Calu3 (cell line): ENCODE results near the gene CCT4. TPM values are rescaled to one million over a fixed set of nuclear protein-coding genes. Genes with fewer than 3 reads are reported as not detected.

ENCODE experiments used
- BruUV-seq: library from RNA; stranded (reverse); fragments of 400-500 nt; replicated peaks from 2 replicates; lab custom pipeline; 2021; lab: Mats Ljungman, UMichigan
- CTCF ChIA-PET: fragments of 300-600 bp; sonication (Branson Sonifier 250); formaldehyde crosslinking; loops from one replicate; lab custom pipeline; 2022; ENCODE audit warnings: antibody characterized with exemption; lab: Charles Lee
- DNase-seq: peaks from one replicate; pipeline ENCODE4 v3.0.0; 2022
- H3K27ac Mint-ChIP-seq: one replicate; pipeline ENCODE4 v1.8.0; 2022; ENCODE audit warnings: mixed read lengths; ENCODE audit not compliant: unreplicated experiment
- H3K27me3 Mint-ChIP-seq: one replicate; pipeline ENCODE4 v1.8.0; 2022; ENCODE audit warnings: mixed read lengths; ENCODE audit not compliant: unreplicated experiment
- H3K36me3 Mint-ChIP-seq: one replicate; pipeline ENCODE4 v1.8.0; 2022; ENCODE audit warnings: mild to moderate bottlenecking, moderate library complexity, mixed read lengths; ENCODE audit not compliant: insufficient read depth, unreplicated experiment
- H3K4me1 Mint-ChIP-seq: one replicate; pipeline ENCODE4 v1.8.0; 2022; ENCODE audit warnings: mild to moderate bottlenecking, low read depth, mixed read lengths; ENCODE audit not compliant: unreplicated experiment
- H3K4me3 Mint-ChIP-seq: one replicate; pipeline ENCODE4 v1.8.0; 2022; ENCODE audit warnings: mild to moderate bottlenecking, low read depth, moderate library complexity, mixed read lengths; ENCODE audit not compliant: unreplicated experiment
- H3K9me3 Mint-ChIP-seq: one replicate; pipeline ENCODE4 v1.8.0; 2022; ENCODE audit warnings: low read depth, mixed read lengths; ENCODE audit not compliant: unreplicated experiment
- CTCF ChIP-seq: fragments of 200-600 bp; IDR thresholded peaks from one replicate; pipeline ENCODE4 v1.8.0; 2022; ENCODE audit warnings: antibody characterized with exemption; ENCODE audit not compliant: unreplicated experiment
- intact Hi-C: fragments of 100-400 bp; cut with micrococcal nuclease; formaldehyde crosslinking; loops from one replicate; pipeline ENCODE4 v1.10.0; 2022; ENCODE audit not compliant: unreplicated experiment
- total RNA-seq: library from RNA; stranded (reverse); gene quantifications from 2 replicates; pipeline ENCODE4 v1.2.3, GENCODE V29; 2022

CCT4 gene
- total RNA-seq, 1 experiment from 2014 or later, result 236 TPM

- no peak overlapping the region for H3K27ac Mint-ChIP-seq
- TF ChIP-seq CTCF, result no peak
- no peak for DNase-seq
- intact Hi-C loops, result no loop called here
- no peaks in the 10 kb centered on the region for H3K36me3 Mint-ChIP-seq
- H3K9me3 Mint-ChIP-seq, result peaks cover 3% of the 10 kb centered on the region
- H3K4me1 Mint-ChIP-seq, result no peaks in the 10 kb centered on the region
- no TSS peak for BruUV-seq
- CTCF ChIA-PET, result no interaction called here
- no peak overlapping the region for H3K4me3 Mint-ChIP-seq
- no peaks in the 10 kb centered on the region for H3K27me3 Mint-ChIP-seq
Measured at GRCh38 chr2:61832183-61832841, 56.1 kb downstream of the CCT4 start.

- no peak for TF ChIP-seq CTCF
- no peak for DNase-seq
- Mint-ChIP-seq H3K27me3 (no peaks in the 10 kb centered on the region), H3K9me3 (no peaks in the 10 kb centered on the region), H3K27ac (no peak overlapping the region), H3K36me3 (no peaks in the 10 kb centered on the region), H3K4me1 (no peaks in the 10 kb centered on the region), H3K4me3 (no peak overlapping the region)
- intact Hi-C loops, result no loop called here
- no TSS peak for BruUV-seq
- CTCF ChIA-PET, result no interaction called here
Measured at GRCh38 chr2:61822255-61822654, 66.2 kb downstream of the CCT4 start.

Other genes starting within 250 kb of the CCT4 start
- gene FAM161A, start 34.6 kb downstream of the CCT4 start, total RNA-seq, result 9.1 and 13.4 TPM in 2 replicates
- 19.4 and 26.0 TPM in 2 replicates for gene COMMD1, start 17.0 kb upstream of the CCT4 start, total RNA-seq